ENCODE data around the gene GRAMD1B.
"Not testable (repeated sequence)": the region's sequence is repeated elsewhere in the genome, so short reads cannot be mapped to it uniquely, and the experiment has no call there.

GRAMD1B gene

GRCh38 chr11:123513309-123513708, 83.2 kb downstream of the GRAMD1B start:
- DNase-seq = not testable (repeated sequence)

GRCh38 chr11:123516238-123516637, 86.2 kb downstream of the GRAMD1B start:
- no peak for DNase-seq

- DNase-seq = no peak
Observed at GRCh38 chr11:123517559-123518364, 87.7 kb downstream of the GRAMD1B start.

- no peak for DNase-seq
Observed at GRCh38 chr11:123518496-123519054, 88.5 kb downstream of the GRAMD1B start.

GRCh38 chr11:123519055-123519796, 89.2 kb downstream of the GRAMD1B start:
- no peak for DNase-seq

- DNase-seq = no peak
Observed at GRCh38 chr11:123519797-123520193, 89.7 kb downstream of the GRAMD1B start.

- DNase-seq = not testable (repeated sequence)
Observed at GRCh38 chr11:123520476-123520875, 90.4 kb downstream of the GRAMD1B start.

GRCh38 chr11:123521001-123521400, 90.9 kb downstream of the GRAMD1B start:
- no peak for DNase-seq

GRCh38 chr11:123521930-123522329, 91.9 kb downstream of the GRAMD1B start:
- DNase-seq = no peak

GRCh38 chr11:123523539-123523938, 93.5 kb downstream of the GRAMD1B start:
- no peak for DNase-seq

- DNase-seq = no peak
Observed at GRCh38 chr11:123525097-123525496, 95.0 kb downstream of the GRAMD1B start.

- no peak for DNase-seq
Observed at GRCh38 chr11:123525511-123525918, 95.4 kb downstream of the GRAMD1B start.

- DNase-seq = no peak
Observed at GRCh38 chr11:123526027-123526805, 96.1 kb downstream of the GRAMD1B start.

GRCh38 chr11:123526918-123527317, 96.8 kb downstream of the GRAMD1B start:
- no peak for DNase-seq

GRCh38 chr11:123527526-123527925, 97.5 kb downstream of the GRAMD1B start:
- DNase-seq = no peak

- no peak for DNase-seq
Observed at GRCh38 chr11:123527947-123528346, 97.9 kb downstream of the GRAMD1B start.

- DNase-seq = no peak
Observed at GRCh38 chr11:123531325-123531724, 101.3 kb downstream of the GRAMD1B start.

GRCh38 chr11:123532131-123532530, 102.1 kb downstream of the GRAMD1B start:
- no peak for DNase-seq

GRCh38 chr11:123535401-123535800, 105.3 kb downstream of the GRAMD1B start:
- no peak for DNase-seq

GRCh38 chr11:123536690-123537437, 106.8 kb downstream of the GRAMD1B start:
- no peak for DNase-seq

GRCh38 chr11:123537726-123538125, 107.7 kb downstream of the GRAMD1B start:
- DNase-seq = no peak

GRCh38 chr11:123543797-123544196, 113.7 kb downstream of the GRAMD1B start:
- no peak for DNase-seq
